T-cell (primary cell): ENCODE data around the gene KIF20B. TPM values are rescaled to one million over a fixed set of nuclear protein-coding genes. Genes with fewer than 3 reads are reported as not detected.
A peak's percentile ranks its signal among the peaks of the same experiment; 100 is the strongest.

Experiments
- ATAC-seq, 4 experiments: fragments of 200-7000 bp in 3 of 4; fragments of 150-1000 bp in 1 of 4; cut with Tn5 transposase; replicated peaks in 1 of 4; 1 replicate in 3 of 4; 2 replicates in 1 of 4; pipeline ENCODE4 v1.10.0; 2021; ENCODE audit warnings: moderate library complexity in 3 of 4, mild to moderate bottlenecking in 2 of 4, moderate number of reproducible peaks in 1 of 4
- CTCF ChIA-PET, 2 donors: fragments of 300-600 bp; sonication (Branson Sonifier 250); formaldehyde crosslinking; loops; one replicate each; lab custom pipeline; 2022; ENCODE audit warnings: antibody characterized with exemption in 2 of 2; lab: Charles Lee
- POLR2A ChIA-PET, 2 donors: fragments of 300-600 bp; sonication (Branson Sonifier 250); formaldehyde crosslinking; loops; one replicate each; lab custom pipeline; 2022; ENCODE audit warnings: antibody characterized with exemption in 2 of 2; lab: Charles Lee
- DNase-seq, 35 experiments: peaks; one replicate each; pipeline versions ENCODE4 v3.0.0 to v3.0.0-alpha.2; 2013 to 2023
- H3K27ac ChIP-seq: one replicate; pipeline ENCODE4 v1.5.1; 2013; ENCODE audit warnings: low read length
- H3K27me3 ChIP-seq, 2 experiments: replicated peaks in 1 of 2; 1 replicate in 1 of 2; 2 replicates in 1 of 2; pipeline versions ENCODE4 v1.6.1 to v1.7.0; 2013; ENCODE audit warnings: low read length in 1 of 2, mixed read lengths in 1 of 2; ENCODE audit not compliant: control insufficient read depth in 2 of 2, insufficient read depth in 2 of 2; ENCODE audit errors: extremely low read depth in 1 of 2
- H3K36me3 ChIP-seq, 2 donors: 1 replicate in 1 of 2; 2 replicates in 1 of 2; pipeline versions ENCODE4 v1.6.1 to v1.7.0; 2013; ENCODE audit warnings: low read length in 1 of 2; ENCODE audit not compliant: control insufficient read depth in 2 of 2, insufficient read depth in 1 of 2; ENCODE audit errors: extremely low read depth in 1 of 2
- H3K4me1 ChIP-seq, 2 experiments: 1 replicate in 1 of 2; 2 replicates in 1 of 2; pipeline versions ENCODE4 v1.6.1 to v1.7.0; 2013; ENCODE audit warnings: low read length in 2 of 2, mixed read lengths in 1 of 2; ENCODE audit not compliant: insufficient read depth in 2 of 2, control insufficient read depth in 1 of 2; ENCODE audit errors: extremely low read depth in 1 of 2
- H3K4me3 ChIP-seq, 2 donors: 1 replicate in 1 of 2; 2 replicates in 1 of 2; pipeline versions ENCODE4 v1.5.1 to v1.7.0; 2013; ENCODE audit warnings: mild to moderate bottlenecking in 2 of 2, low read length in 1 of 2, moderate library complexity in 1 of 2; ENCODE audit not compliant: control insufficient read depth in 1 of 2; ENCODE audit errors: extremely low read depth in 1 of 2
- H3K9me3 ChIP-seq: 2 replicates; pipeline ENCODE4 v1.7.0; 2013
- H3K27ac Mint-ChIP-seq, 2 donors: one replicate each; pipeline ENCODE4 v1.8.0; 2020 to 2021; ENCODE audit warnings: mild to moderate bottlenecking in 2 of 2, mixed read lengths in 2 of 2
- H3K27me3 Mint-ChIP-seq, 2 donors: one replicate each; pipeline ENCODE4 v1.8.0; 2021 to 2022; ENCODE audit warnings: mixed read lengths in 2 of 2
- H3K36me3 Mint-ChIP-seq: one replicate; pipeline ENCODE4 v1.8.0; 2021; ENCODE audit warnings: mixed read lengths
- H3K4me1 Mint-ChIP-seq, 3 donors: one replicate each; pipeline ENCODE4 v1.8.0; 2020 to 2022; ENCODE audit warnings: mixed read lengths in 3 of 3, mild to moderate bottlenecking in 1 of 3
- H3K4me3 Mint-ChIP-seq, 3 donors: one replicate each; pipeline ENCODE4 v1.8.0; 2020 to 2022; ENCODE audit warnings: mild to moderate bottlenecking in 3 of 3, mixed read lengths in 3 of 3, moderate library complexity in 3 of 3
- H3K9me3 Mint-ChIP-seq, 3 donors: one replicate each; pipeline ENCODE4 v1.8.0; 2020 to 2022; ENCODE audit warnings: mixed read lengths in 3 of 3
- WGBS: methylation state at CpG from one replicate; pipeline ENCODE4 v1.1.5; 2013; ENCODE audit warnings: missing lambda C conversion rate; ENCODE audit not compliant: insufficient coverage; 5-methylcytosine and 5-hydroxymethylcytosine counted together
- total RNA-seq, 35 experiments: library from RNA in 6 of 35; stranded (reverse) in 6 of 35; fragments of 120-200 nt in 1 of 35; gene quantifications; one replicate each; pipeline versions ENCODE4 v1.2.1 to v1.2.4 and lab custom pipeline; 2013 to 2026

KIF20B gene
- total RNA-seq, 5 donors from 2014 or later (not counting 1 experiment from before 2014, with no cell fraction given), result 17.6 to 21.5 (median 20.1) TPM

DNA sequence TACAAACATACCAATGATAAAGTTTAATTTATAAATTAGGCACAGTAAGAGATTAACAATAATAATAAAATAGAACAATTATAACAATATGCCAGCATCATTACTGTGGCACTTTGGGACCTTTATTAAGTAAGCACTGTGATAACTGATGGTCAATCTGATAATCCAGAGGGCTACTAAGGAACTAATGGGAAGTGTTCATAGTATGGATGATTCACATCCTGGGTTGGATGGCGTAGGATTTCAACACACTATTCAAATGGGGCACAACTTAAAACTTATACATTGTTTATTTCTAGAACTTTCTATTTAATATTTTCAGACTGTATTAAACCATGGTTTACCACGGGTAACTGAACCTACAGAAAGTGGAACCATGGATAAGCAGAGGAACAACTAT, 90.8 kb downstream of the KIF20B start:
- H3K27ac ChIP-seq, result no peak overlapping the region
- Mint-ChIP-seq H3K4me1 (peaks cover 0 to 5% (median 0%) of the 10 kb centered on the region in 3 donors), H3K4me3 (no peak overlapping the region), H3K27ac (no peak overlapping the region), H3K9me3 (no peaks in the 10 kb centered on the region), H3K27me3 (peaks cover 0 to 18% of the 10 kb centered on the region in 2 donors), H3K36me3 (no peaks in the 10 kb centered on the region)
- H3K27me3 ChIP-seq, result peaks cover 0 to 6% of the 10 kb centered on the region in 2 experiments
- H3K4me1 ChIP-seq, result peaks cover 0 to 4% of the 10 kb centered on the region in 2 experiments
- ChIA-PET CTCF (no interaction called here), POLR2A (no interaction called here)
- ATAC-seq (no peak), DNase-seq (no peak)
- no peak overlapping the region for H3K4me3 ChIP-seq
- no CpG with 5 or more reads among the region's 2 CpGs for WGBS
- H3K9me3 ChIP-seq, result no peaks in the 10 kb centered on the region
- H3K36me3 ChIP-seq, result no peaks in the 10 kb centered on the region

- POLR2A ChIA-PET, result no interaction called here
- Mint-ChIP-seq H3K9me3 (no peaks in the 10 kb centered on the region), H3K27ac (no peak overlapping the region), H3K27me3 (peaks cover 0 to 17% of the 10 kb centered on the region in 2 donors), H3K36me3 (no peaks in the 10 kb centered on the region), H3K4me3 (no peak overlapping the region), H3K4me1 (peaks cover 0 to 5% (median 0%) of the 10 kb centered on the region in 3 donors)
- no peak overlapping the region for H3K4me3 ChIP-seq
- H3K36me3 ChIP-seq, result no peaks in the 10 kb centered on the region
- ATAC-seq (peak; percentile 43 to 73 (median 62)), DNase-seq (peak in 23 of 35 experiments; percentile 2 to 78 (median 12))
- WGBS, result no CpG with 5 or more reads among the region's 3 CpGs
- H3K9me3 ChIP-seq, result no peaks in the 10 kb centered on the region
- H3K27ac ChIP-seq, result no peak overlapping the region
- CTCF ChIA-PET, result interaction anchor here (1.6 to 1.7 kb wide), 2 partner anchors 993 to 994 kb away, joined by 6 to 7 read pairs; no protein-coding TSS in a partner anchor
- H3K4me1 ChIP-seq, result peaks cover 0 to 4% of the 10 kb centered on the region in 2 experiments
- H3K27me3 ChIP-seq, result peaks cover 0 to 6% of the 10 kb centered on the region in 2 experiments
Measured at GRCh38 chr10:89793649-89794254, 92.4 kb downstream of the KIF20B start.

- H3K9me3 ChIP-seq, result no peaks in the 10 kb centered on the region
- DNase-seq (no peak), ATAC-seq (no peak)
- 60% methylated on average over 1 of the region's 1 CpG for WGBS
- no peak overlapping the region for H3K27ac ChIP-seq
- H3K4me3 Mint-ChIP-seq, result no peak overlapping the region
- no peaks in the 10 kb centered on the region for H3K9me3 Mint-ChIP-seq
- ChIA-PET POLR2A (no interaction called here), CTCF (interaction anchor here (0.7 to 1.7 kb wide), 4 partner anchors 64 to 1070 kb away, joined by 3 to 5 read pairs (median 4); no protein-coding TSS in a partner anchor)
- H3K27ac Mint-ChIP-seq, result no peak overlapping the region
- H3K4me1 Mint-ChIP-seq, result no peaks in the 10 kb centered on the region
- H3K4me3 ChIP-seq, result no peak overlapping the region
- H3K36me3 Mint-ChIP-seq, result no peaks in the 10 kb centered on the region
- no peaks in the 10 kb centered on the region for H3K27me3 ChIP-seq
- no peaks in the 10 kb centered on the region for H3K36me3 ChIP-seq
- peaks cover 3 to 7% of the 10 kb centered on the region in 2 donors for H3K27me3 Mint-ChIP-seq
- no peaks in the 10 kb centered on the region for H3K4me1 ChIP-seq
Measured at GRCh38 chr10:89795840-89796239, 94.5 kb downstream of the KIF20B start.

DNA sequence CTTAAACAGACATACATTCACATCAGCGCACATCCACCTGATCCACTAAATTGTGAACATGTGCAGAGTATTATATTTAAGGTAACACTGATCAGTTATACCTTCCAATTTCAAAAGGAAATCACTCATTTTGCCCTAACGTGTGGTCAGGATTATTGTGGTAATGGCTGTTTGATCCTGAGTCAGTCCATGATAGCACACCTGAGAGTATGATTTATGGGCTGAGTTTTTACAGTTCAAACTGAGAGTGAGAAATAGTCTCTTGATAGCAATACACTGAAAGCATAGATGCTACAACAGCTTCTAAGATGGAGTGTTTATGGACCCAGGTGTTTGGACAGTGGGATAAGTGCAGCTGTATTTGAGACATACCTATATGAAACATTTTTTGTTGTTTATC, 96.7 kb downstream of the KIF20B start:
- POLR2A ChIA-PET, result interaction anchor here in 1 of 2 donors (0.7 kb wide), 2 partner anchors 97 to 465 kb away, joined by 3 read pairs; partner anchors contain the start of gene KIF20B
- ATAC-seq, result no peak
- no CpG with 5 or more reads among the region's 2 CpGs for WGBS

DNA sequence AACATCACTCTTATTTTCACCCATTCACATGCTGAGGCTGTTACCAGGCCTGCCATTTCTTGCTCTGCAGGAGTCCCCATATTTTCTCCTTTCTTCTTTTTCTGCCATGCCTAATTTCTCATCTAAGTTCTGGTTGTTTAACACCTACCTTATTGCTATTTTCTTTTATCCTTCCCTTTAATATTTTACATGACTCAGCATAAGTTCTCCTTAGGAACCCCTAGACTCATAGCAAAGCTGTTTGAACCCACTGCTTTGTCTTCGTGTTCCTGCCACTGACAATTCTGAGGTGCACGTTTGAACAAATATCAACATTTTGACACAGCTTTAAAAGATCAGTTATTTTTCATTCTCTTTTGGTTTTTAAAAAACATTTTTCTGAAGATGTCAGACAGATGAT, 98.2 kb downstream of the KIF20B start:
- no peak overlapping the region for H3K27ac ChIP-seq
- no peak overlapping the region for H3K27ac Mint-ChIP-seq
- no peaks in the 10 kb centered on the region for H3K4me1 ChIP-seq
- no peaks in the 10 kb centered on the region for H3K36me3 ChIP-seq
- H3K9me3 ChIP-seq, result no peaks in the 10 kb centered on the region
- H3K36me3 Mint-ChIP-seq, result no peaks in the 10 kb centered on the region
- CTCF ChIA-PET, result no interaction called here
- WGBS, result 86% methylated on average over 1 of the region's 2 CpGs
- no peak overlapping the region for H3K4me3 ChIP-seq
- no peaks in the 10 kb centered on the region for H3K27me3 ChIP-seq
- ATAC-seq (no peak), DNase-seq (no peak)
- no peaks in the 10 kb centered on the region for H3K4me1 Mint-ChIP-seq
- POLR2A ChIA-PET, result interaction anchor here in 1 of 2 donors (0.5 kb wide), 1 partner anchor 1087 kb away, joined by 4 read pairs; no protein-coding TSS in a partner anchor
- H3K4me3 Mint-ChIP-seq, result no peak overlapping the region
- H3K9me3 Mint-ChIP-seq, result no peaks in the 10 kb centered on the region
- peaks cover 5% of the 10 kb centered on the region in 2 donors for H3K27me3 Mint-ChIP-seq

More for the DNA sequence above, 96.7 kb downstream of the KIF20B start:
- H3K4me1 Mint-ChIP-seq, result no peaks in the 10 kb centered on the region
- no peaks in the 10 kb centered on the region for H3K27me3 ChIP-seq
- H3K27me3 Mint-ChIP-seq, result peaks cover 5% of the 10 kb centered on the region in 2 donors
- H3K36me3 Mint-ChIP-seq, result no peaks in the 10 kb centered on the region
- CTCF ChIA-PET, result interaction anchor here in 1 of 2 donors (0.6 kb wide), 1 partner anchor 37 kb away, joined by 3 read pairs; no protein-coding TSS in a partner anchor
- H3K27ac ChIP-seq, result no peak overlapping the region
- H3K4me3 Mint-ChIP-seq, result no peak overlapping the region
- no peak overlapping the region for H3K4me3 ChIP-seq
- H3K4me1 ChIP-seq, result no peaks in the 10 kb centered on the region
- H3K27ac Mint-ChIP-seq, result no peak overlapping the region
- H3K9me3 Mint-ChIP-seq, result no peaks in the 10 kb centered on the region
- no peak for DNase-seq
- H3K36me3 ChIP-seq, result no peaks in the 10 kb centered on the region
- no peaks in the 10 kb centered on the region for H3K9me3 ChIP-seq

DNA sequence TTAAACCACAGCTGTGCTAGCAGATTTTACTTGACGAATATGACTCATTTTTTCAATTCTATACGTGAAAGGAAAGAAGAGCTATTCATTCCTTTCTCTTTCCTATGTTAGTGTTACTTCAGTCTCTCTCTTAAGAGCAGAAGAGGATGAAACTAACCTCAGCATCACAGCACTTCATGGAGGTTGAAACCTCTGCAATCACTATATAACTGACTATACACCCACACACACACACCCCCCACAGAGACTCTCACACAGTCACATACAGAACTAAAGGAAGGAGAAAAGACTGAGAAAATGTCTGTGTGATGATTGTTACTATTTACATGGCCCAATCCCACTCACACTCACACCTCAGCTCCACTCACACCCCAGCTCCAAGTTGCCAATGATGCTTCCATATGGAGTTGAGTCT, 104.2 kb downstream of the KIF20B start:
- Mint-ChIP-seq H3K4me1 (peaks cover 0 to 5% (median 4%) of the 10 kb centered on the region in 3 donors), H3K4me3 (no peak overlapping the region), H3K36me3 (no peaks in the 10 kb centered on the region), H3K27ac (no peak overlapping the region), H3K27me3 (peaks cover 4 to 7% of the 10 kb centered on the region in 2 donors), H3K9me3 (no peaks in the 10 kb centered on the region)
- no CpG with 5 or more reads among the region's 2 CpGs for WGBS
- Histone ChIP-seq H3K36me3 (no peaks in the 10 kb centered on the region), H3K9me3 (no peaks in the 10 kb centered on the region), H3K4me3 (no peak overlapping the region), H3K27me3 (no peaks in the 10 kb centered on the region), H3K27ac (no peak overlapping the region), H3K4me1 (no peaks in the 10 kb centered on the region)
- POLR2A ChIA-PET, result no interaction called here
- CTCF ChIA-PET, result no interaction called here
- DNase-seq, result no peak
- ATAC-seq, result no peak
